Cardiac septum (tissue), 1 donor: Measurements from ENCODE around the gene ILKAP. TPM values are rescaled to one million over a fixed set of nuclear protein-coding genes. Genes with fewer than 3 reads are reported as not detected.

ENCODE experiments used
- DNase-seq: peaks from one replicate; pipeline ENCODE4 v3.0.0-alpha.2; 2020; ENCODE audit warnings: low spot score
- intact Hi-C: fragments of 100-400 bp; cut with DNase I; formaldehyde crosslinking; loops from one replicate; pipeline ENCODE4 v1.14.0; 2022
- total RNA-seq: library from RNA; stranded (reverse); fragmentation: NEBNext Ultra II Directional; extraction: Animal tissue kit (Norgen Biotek cat#: 25700); gene quantifications from one replicate; pipeline ENCODE4 v1.2.1, GENCODE V29; 2021
- donor health status: DM: no; HTN: no; CAD: no.

Gene ILKAP
- total RNA-seq, 1 donor from 2014 or later = 29.5 TPM

DNA sequence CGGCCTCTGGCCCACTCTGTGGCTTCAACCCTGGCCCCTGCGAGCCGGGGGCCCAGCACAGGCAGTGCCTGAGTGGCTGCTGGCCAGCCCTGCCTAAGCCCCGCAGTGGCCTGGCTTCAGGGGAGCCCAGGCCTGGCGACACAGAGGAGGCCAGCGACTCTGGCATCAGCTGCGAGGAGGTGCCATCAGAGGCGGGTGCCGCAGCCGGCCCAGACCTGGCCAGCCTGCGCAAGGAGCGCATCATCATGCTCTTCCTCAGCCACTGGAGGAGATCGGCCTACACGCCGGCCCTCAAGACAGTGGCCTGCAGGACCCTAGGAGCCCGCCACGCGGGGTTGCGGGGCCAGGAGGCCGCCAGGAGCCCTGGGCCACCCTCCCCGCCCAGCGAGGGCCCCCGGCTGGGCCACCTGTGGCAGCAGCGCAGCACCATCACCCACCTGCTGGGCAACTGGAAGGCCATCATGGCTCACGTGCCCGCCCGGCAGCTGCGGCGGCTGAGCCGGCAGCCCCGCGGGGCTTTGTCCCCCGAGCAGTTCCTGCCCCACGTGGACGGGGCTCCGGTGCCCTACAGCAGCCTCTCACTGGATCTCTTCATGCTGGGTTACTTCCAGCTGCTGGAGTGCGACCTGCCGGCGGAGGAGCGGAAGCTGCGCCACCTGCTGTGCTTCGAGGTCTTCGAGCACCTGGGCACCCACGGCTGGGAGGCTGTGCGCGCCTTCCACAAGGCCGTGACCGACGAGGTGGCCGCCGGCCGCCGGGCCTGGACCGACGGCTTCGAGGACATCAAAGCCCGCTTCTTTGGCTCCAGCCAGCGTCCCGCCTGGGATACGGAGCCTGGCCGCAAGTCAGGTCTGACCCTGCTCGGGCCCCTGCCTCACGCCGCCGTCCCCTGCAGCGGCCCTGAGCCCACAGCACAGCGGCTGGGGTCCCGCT is 72.5 kb downstream of the ILKAP start:
- no peak for DNase-seq
- intact Hi-C loops = no loop called here

DNA sequence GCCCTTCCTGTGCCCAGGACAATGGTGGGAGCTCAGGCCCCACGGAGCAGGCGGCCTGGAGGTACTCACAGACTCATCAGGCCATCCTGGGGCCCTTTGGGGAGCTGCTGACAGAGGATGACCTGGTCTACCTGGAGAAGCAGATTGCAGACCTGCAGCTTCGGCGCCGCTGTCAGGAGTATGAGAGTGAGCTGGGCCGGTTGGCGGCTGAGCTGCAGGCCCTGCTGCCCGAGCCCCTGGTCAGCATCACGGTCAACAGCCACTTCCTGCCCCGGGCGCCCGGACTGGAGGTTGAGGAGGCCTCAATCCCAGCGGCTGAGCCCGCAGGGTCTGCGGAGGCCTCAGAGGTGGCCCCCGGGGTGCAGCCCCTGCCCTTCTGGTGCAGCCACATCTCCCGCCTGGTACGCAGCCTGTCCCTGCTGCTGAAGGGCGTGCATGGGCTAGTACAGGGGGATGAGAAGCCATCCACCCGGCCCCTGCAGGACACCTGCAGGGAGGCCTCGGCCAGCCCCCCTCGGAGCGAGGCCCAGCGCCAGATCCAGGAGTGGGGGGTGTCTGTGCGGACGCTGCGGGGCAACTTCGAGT is 73.3 kb downstream of the ILKAP start:
- intact Hi-C loops = no loop called here
- DNase-seq = no peak

DNA sequence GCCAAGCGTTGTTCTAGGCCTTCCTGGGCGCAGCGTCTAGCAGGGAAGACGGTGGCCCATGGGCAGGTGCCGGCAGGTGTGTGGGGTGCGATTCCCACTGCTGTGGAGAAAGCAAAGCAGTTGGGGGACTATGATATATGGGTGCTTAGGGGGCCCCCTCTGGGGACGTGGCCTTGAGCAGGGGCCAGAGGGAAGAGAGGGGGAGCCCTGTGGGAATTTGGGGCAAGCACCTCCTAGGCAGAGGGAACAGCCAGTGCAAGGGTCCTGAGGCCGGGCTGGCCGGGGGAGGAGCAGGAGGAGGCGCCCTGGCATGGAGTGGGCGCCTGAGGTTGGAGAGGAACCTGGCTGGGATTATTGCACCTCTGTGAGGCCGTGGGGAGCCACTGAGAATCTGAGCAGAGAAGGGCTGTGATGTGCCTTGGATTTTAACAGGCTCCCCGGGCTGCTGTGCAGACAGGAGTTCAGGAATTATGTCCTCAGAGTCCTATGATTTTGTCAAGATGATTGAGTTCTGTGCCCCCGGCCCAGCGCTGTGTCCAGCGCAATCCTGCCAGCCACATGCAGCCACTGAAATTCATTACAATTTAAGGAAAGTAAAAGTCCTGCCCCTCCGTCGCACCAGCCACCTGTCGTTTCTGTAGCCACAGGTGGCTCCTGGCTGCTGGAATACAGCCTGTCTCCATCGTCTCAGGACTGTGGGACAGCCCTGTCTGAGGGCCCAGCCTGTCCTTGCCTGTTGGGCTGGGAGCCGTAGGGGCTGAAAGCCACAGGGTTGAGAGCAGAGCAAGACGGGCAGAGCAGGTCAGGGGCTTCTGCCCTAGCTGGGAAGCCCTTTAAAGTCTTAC is 74.1 kb downstream of the ILKAP start:
- intact Hi-C loops = no loop called here
- DNase-seq = no peak

GRCh38 chr2:238128534-238129001 is 74.9 kb downstream of the ILKAP start:
- intact Hi-C loops = no loop called here

DNA sequence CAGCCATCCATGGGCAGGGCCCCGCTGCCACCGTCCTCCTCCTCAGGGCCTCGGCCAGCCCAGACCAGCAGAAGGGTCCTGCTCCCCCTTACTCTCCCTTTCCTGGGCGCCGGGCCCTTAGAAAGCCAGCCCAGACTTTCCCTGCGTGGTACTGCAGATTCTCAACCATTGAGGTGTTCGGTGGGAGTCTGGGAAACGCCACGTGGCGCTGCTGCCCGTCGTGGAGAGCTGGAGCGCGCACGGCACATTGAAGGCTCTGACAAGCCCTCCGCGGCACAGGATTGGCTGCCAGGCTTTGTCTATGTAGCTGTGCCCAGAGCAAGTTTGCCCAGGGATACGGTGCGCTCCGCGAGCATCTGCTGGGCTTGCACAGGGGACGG is 75.4 kb downstream of the ILKAP start:
- no peak for DNase-seq
- intact Hi-C loops = no loop called here

More at GRCh38 chr2:238128534-238129001, 74.9 kb downstream of the ILKAP start:
- no peak for DNase-seq

- DNase-seq = no peak
- intact Hi-C loops = no loop called here
Observed at GRCh38 chr2:238127165-238128060, 76.1 kb downstream of the ILKAP start.

DNA sequence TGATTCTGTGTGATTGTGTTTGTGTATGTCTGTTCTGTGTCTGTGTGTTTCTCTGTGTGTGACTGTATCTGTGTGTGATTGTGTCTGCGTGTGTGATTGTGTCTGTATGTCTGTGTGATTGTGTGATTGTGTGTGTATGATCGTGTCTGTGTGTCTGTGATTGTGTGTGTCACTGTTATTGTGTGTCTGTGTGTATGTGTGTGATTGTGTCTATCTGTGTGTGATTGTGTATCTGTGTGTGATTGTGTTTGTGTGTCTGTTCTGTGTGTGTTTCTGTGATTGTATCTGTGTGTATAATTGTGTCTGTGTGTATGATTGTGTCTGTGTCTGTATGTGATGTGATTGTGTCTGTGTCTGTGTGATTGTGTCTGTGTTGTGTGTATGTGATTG is 76.7 kb downstream of the ILKAP start:
- intact Hi-C loops = no loop called here
- DNase-seq = no peak

GRCh38 chr2:238126338-238126737 is 77.2 kb downstream of the ILKAP start:
- intact Hi-C loops = no loop called here
- DNase-seq = no peak

DNA sequence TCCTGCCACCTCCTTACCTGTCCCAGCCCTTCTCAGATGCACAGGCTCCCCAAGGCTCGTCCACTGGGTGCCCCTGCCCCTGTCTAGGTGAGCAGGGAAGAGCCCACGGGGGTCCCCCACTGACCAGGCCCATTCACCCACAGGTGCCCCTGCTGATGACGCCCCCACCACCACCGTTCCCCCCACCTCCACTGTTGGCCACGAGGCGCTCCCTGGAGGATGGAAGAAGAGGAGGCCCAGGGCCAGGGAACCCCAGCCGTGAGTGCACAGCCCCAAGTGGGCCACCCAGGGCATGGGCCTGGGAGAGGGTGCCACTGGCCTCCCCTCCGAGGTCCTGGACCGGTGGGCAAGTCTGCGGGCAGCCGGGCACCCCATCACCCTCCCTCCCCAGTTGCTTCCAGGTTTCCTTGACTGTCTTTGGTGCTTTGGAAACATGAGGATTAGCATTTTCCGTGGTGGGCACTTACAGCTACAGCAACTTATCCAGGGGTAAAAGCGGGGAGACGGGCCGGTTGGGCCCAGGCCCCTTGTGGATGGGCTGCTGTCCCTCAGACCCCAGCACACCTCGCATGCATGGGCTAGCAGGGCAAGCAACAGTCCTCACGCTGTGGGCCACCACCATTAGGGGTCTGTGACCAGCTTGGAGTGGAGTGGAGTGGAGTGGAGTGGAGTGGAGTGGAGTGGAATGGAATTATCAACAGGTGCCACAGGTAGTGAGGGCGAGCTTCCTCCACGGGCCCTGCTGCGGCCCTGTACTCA is 78.2 kb downstream of the ILKAP start:
- no peak for DNase-seq
- intact Hi-C loops = no loop called here

- intact Hi-C loops = loop anchor here (5.0 kb wide), 1 partner anchor 138 kb away; no protein-coding TSS in a partner anchor
- no peak for DNase-seq
Observed at GRCh38 chr2:238124488-238125126, 78.9 kb downstream of the ILKAP start.

- intact Hi-C loops = loop anchor here (5.0 kb wide), 1 partner anchor 138 kb away; no protein-coding TSS in a partner anchor
- DNase-seq = no peak
Observed at GRCh38 chr2:238123991-238124470, 79.5 kb downstream of the ILKAP start.

- DNase-seq = no peak
- intact Hi-C loops = loop anchor here (5.0 kb wide), 1 partner anchor 139 kb away; no protein-coding TSS in a partner anchor
Observed at GRCh38 chr2:238123218-238123971, 80.1 kb downstream of the ILKAP start.

DNA sequence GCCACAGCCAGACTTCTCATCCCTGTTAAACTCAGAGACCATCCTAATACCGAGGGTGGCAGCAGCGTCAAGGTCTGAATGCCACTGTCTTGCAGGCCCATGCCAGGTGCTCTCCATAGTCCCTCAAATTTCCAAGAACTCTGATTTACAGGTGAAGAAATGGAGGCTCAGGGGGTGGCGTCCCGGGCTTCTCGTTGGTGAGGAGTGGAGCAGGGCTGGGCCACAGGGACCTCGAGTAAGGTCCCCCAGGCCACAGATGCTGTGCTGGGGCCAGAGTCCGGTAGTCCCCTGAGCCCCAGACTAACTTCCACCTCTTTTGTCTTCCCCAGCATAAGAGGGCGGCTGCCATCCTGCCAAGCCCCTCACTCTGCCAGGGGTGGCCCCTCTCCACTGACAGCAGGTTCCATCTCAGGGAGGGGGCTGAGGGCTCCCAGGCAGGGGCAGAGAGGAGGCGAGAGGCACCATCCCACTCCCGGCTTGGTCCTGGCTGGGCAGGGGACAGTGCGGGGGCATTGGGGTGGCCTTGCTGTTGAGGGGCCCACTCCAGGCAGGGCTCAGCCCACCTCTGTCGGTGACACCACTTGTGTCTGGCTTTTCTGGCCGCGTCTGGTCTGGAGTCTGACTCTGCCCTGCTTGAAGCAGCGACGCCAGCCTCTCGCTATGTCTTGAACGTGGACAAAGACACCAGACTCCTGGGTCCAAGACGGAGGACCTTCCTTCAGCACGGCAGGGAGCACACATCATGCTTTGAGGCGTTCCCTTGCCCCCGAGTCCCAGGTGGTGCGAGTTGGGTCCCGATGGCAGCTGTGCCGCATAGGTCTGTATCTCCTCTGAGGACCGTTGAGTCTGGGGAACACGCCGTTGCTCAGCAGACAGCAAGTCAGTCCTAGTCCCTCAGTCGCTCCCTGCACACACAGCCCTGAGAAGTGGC is 80.9 kb downstream of the ILKAP start:
- DNase-seq = no peak
- intact Hi-C loops = loop anchor here (5.0 kb wide), 1 partner anchor 140 kb away; no protein-coding TSS in a partner anchor

DNA sequence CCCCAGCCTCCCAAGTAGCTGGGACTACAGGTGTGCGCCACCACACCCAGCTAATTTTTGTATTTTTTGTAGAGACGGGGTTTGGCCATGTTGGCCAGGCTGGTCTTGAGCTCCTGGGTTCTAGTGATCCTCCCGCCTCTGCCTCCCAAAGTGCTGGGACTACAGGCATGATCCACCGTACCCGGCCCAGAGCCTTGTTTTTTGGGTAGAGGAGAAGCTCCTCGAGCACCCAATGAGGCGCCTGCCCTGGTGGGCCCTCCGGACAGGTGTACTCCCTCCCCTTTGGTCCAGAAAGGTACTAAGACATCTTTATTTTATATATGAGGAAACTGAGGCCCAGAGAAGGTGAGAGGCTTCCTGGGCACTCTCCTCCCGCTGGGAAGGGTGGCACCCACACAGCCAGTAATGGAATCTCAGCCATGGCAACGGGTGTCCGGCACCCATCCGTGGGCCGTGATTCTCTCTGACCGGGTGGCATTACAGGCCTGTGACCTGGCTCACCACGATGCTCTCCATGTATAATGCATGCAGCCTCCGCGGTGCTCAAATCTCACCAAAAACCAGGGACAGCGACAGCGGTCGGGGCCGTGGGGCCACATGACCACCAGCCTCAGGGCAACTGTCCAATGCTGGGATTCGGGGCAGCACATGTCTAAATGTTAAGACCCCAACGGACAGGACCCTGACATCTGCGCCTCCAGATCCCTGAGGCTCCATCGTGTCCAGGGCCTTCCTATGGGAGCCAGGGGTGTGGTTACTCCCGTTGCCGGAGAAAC is 81.8 kb downstream of the ILKAP start:
- intact Hi-C loops = loop anchor here (5.0 kb wide), 1 partner anchor 141 kb away; no protein-coding TSS in a partner anchor
- no peak for DNase-seq
